GM12878 (cell line): Measurements from ENCODE around the gene XYLB. TPM values are rescaled to one million over a fixed set of nuclear protein-coding genes. Genes with fewer than 3 reads are reported as not detected.

ENCODE experiments used
- ATAC-seq: fragments of 200-7000 bp; cut with Tn5 transposase; 3 replicates; pipeline ENCODE4 v1.9.1; 2020; ENCODE audit warnings: mild to moderate bottlenecking, moderate library complexity
- BruUV-seq: library from RNA; stranded (reverse); fragments of 400-500 nt; replicated peaks from 2 replicates; lab custom pipeline; 2021; lab: Mats Ljungman, UMichigan
- CTCF ChIA-PET: fragments of 300-600 bp; sonication (Branson Sonifier 250); formaldehyde crosslinking; extraction: SDS; loops from one replicate; lab custom pipeline; 2021; ENCODE audit warnings: inconsistent platforms; lab: Yijun Ruan, JAX
- POLR2A ChIA-PET: fragments of 350-600 bp; formaldehyde crosslinking; extraction: SDS; loops from one replicate; lab custom pipeline; 2021; ENCODE audit warnings: inconsistent platforms; lab: Charles Lee
- RAD21 ChIA-PET: fragments of 300-600 bp; sonication (Branson Sonifier 250); formaldehyde crosslinking; loops from one replicate; lab custom pipeline; 2023; ENCODE audit warnings: antibody characterized with exemption; ENCODE audit not compliant: unreplicated experiment; lab: Charles Lee
- SMC1A ChIA-PET: fragments of 300-600 bp; sonication (Branson Sonifier 250); formaldehyde crosslinking; loops from one replicate; lab custom pipeline; 2023; ENCODE audit not compliant: unreplicated experiment, uncharacterized antibody; lab: Charles Lee
- DNase-seq: peaks from one replicate; pipeline ENCODE4 v3.0.0-alpha.2; 2011; ENCODE audit warnings: low read depth, low spot score
- FAIRE-seq: peaks from 3 replicates; lab custom pipeline; 2011; peaks lifted over from hg19 to GRCh38; lab: Jason Lieb, UNC
- H2AFZ ChIP-seq: 2 replicates; pipeline ENCODE4 v1.6.0; 2011; ENCODE audit warnings: low read depth, low read length, control low read depth; ENCODE audit not compliant: control insufficient read depth
- H3K27ac ChIP-seq: 2 replicates; pipeline ENCODE4 v1.5.1; 2011; ENCODE audit warnings: control low read depth; ENCODE audit not compliant: control insufficient read depth, insufficient read depth
- H3K27me3 ChIP-seq, 2 experiments: replicated peaks in 1 of 2; 2 replicates each; pipeline versions ENCODE4 v1.6.0 to v1.6.1; 2011; ENCODE audit warnings: low read length in 1 of 2; ENCODE audit not compliant: control insufficient read depth in 2 of 2, insufficient read depth in 2 of 2
- H3K36me3 ChIP-seq, 2 experiments: 2 replicates each; pipeline ENCODE4 v1.5.1; 2011; ENCODE audit warnings: low read length in 1 of 2; ENCODE audit not compliant: control insufficient read depth in 2 of 2, insufficient read depth in 2 of 2
- H3K4me1 ChIP-seq: 2 replicates; pipeline ENCODE4 v1.6.1; 2011; ENCODE audit warnings: mild to moderate bottlenecking, low read length, moderate library complexity, mixed read lengths; ENCODE audit not compliant: control insufficient read depth, insufficient read depth
- H3K4me2 ChIP-seq: 2 replicates; pipeline ENCODE4 v1.6.0; 2011; ENCODE audit warnings: control low read depth; ENCODE audit not compliant: control insufficient read depth, insufficient read depth
- H3K4me3 ChIP-seq: fragments of 200-600 bp; sonication (generic); 2 replicates; pipeline ENCODE4 v1.5.1; 2016
- H3K79me2 ChIP-seq: 2 replicates; pipeline ENCODE4 v1.6.0; 2011; ENCODE audit warnings: low read length; ENCODE audit not compliant: control insufficient read depth, insufficient read depth
- H3K9ac ChIP-seq: 2 replicates; pipeline ENCODE4 v1.8.0; 2011; ENCODE audit warnings: low read length, control low read depth, mixed read lengths; ENCODE audit not compliant: control insufficient read depth, insufficient read depth
- H3K9me3 ChIP-seq: replicated peaks from 3 replicates; pipeline ENCODE4 v1.5.1; 2011; ENCODE audit warnings: mild to moderate bottlenecking, low read length; ENCODE audit not compliant: control insufficient read depth, insufficient read depth
- H4K20me1 ChIP-seq: 2 replicates; pipeline ENCODE4 v1.6.0; 2011; ENCODE audit not compliant: control insufficient read depth, insufficient read depth
- GATAD2B ChIP-seq: fragments of 450-650 bp; conservative IDR thresholded peaks from 2 replicates; pipeline ENCODE4 v1.6.1; 2017; ENCODE audit warnings: low read depth, mild to moderate bottlenecking, moderate library complexity
- JUND ChIP-seq: IDR thresholded peaks from 2 replicates; pipeline ENCODE4 v1.6.1; 2012; ENCODE audit warnings: low read depth, mild to moderate bottlenecking, low read length, improper control_type of control experiment, moderate library complexity
- RCOR1 ChIP-seq: conservative IDR thresholded peaks from 2 replicates; pipeline ENCODE4 v1.6.1; 2012; ENCODE audit warnings: low read depth, low read length, improper control_type of control experiment
- RELA ChIP-seq: fragments of 450-650 bp; IDR thresholded peaks from 2 replicates; pipeline ENCODE4 v1.8.0; 2014; ENCODE audit warnings: borderline replicate concordance; ENCODE audit not compliant: partially characterized antibody
- RUNX3 ChIP-seq: IDR thresholded peaks from 2 replicates; pipeline ENCODE4 v1.6.1; 2012; ENCODE audit warnings: low read length, inconsistent platforms
- SKIL ChIP-seq: fragments of 450-650 bp; IDR thresholded peaks from 2 replicates; pipeline ENCODE4 v1.6.1; 2017; ENCODE audit warnings: mild to moderate bottlenecking, low read depth, inconsistent platforms; ENCODE audit not compliant: poor library complexity, severe bottlenecking
- STAT3 ChIP-seq: IDR thresholded peaks from 2 replicates; pipeline ENCODE4 v1.6.1; 2011; ENCODE audit warnings: low read depth, low read length, improper control_type of control experiment
- USF1 ChIP-seq: IDR thresholded peaks from 2 replicates; pipeline ENCODE4 v1.6.1; 2011; ENCODE audit warnings: borderline replicate concordance, low read depth, mild to moderate bottlenecking, moderate library complexity, mixed read lengths, low read length; ENCODE audit not compliant: insufficient read depth; ENCODE audit errors: extremely low read length
- ZZZ3 ChIP-seq: IDR thresholded peaks from 2 replicates; pipeline ENCODE4 v1.6.1; 2011; ENCODE audit warnings: low read depth; ENCODE audit not compliant: control insufficient read depth, insufficient read length
- WGBS: methylation state at CpG from one replicate; pipeline ENCODE4 v1.1.6; 2016; ENCODE audit warnings: low lambda C conversion rate; ENCODE audit not compliant: insufficient replicate concordance, insufficient coverage; ENCODE audit errors: missing lambda C conversion rate; 5-methylcytosine and 5-hydroxymethylcytosine counted together
- in situ Hi-C: fragments of 300-500 bp; cut with MboI; formaldehyde crosslinking; loops from 9 replicates; pipeline ENCODE4 v1.14.3; 2018; ENCODE audit warnings: mixed read lengths
- intact Hi-C: fragments of 100-400 bp; cut with micrococcal nuclease; formaldehyde crosslinking; loops from one replicate; pipeline ENCODE4 v1.14.2; 2022; ENCODE audit not compliant: unreplicated experiment
- polyA plus RNA-seq, 11 experiments: library from polyadenylated mRNA; depleted of rRNA in 4 of 11; unstranded in 6 of 11; stranded (reverse) in 5 of 11; fragments of >200 nt; fragmentation: Nextera tagmentation in 4 of 11; fragmentation: Illumina TruSeq in 1 of 11; extraction: Ambion mirVana in 4 of 11; extraction: Trizol in 1 of 11; gene quantifications; 1 replicate in 1 of 11; 2 replicates in 10 of 11; pipeline versions ENCODE4 v1.2.1 to v1.2.3, GENCODE V29; 2011 to 2016; ENCODE audit warnings: inconsistent platforms in 2 of 11, missing spikeins in 2 of 11, low read depth in 1 of 11
- total RNA-seq, 4 experiments: library from RNA; depleted of rRNA in 3 of 4; stranded (reverse); fragments of >200 nt in 3 of 4; fragmentation: Illumina TruSeq in 1 of 4; extraction: Trizol in 1 of 4; gene quantifications; 2 replicates each; pipeline versions ENCODE4 v1.2.1 to v1.2.3, GENCODE V29; 2013 to 2021

The XYLB gene
- total and polyA plus RNA-seq, 10 of the 15 experiments (the other 5 are each of a cell fraction or from before 2014, with no cell fraction given), result 0.60 to 6.1 (median 3.5) TPM

GRCh38 chr3:38374221-38374620 is 27.6 kb downstream of the XYLB start:
- TF ChIP-seq RCOR1 (no peak), RUNX3 (peak; percentile 57; the same call in 1 of the 2 replicates)
- Histone ChIP-seq H3K27ac (no peak overlapping the region), H3K9ac (no peak overlapping the region), H4K20me1 (no peaks in the 10 kb centered on the region), H3K79me2 (no peaks in the 10 kb centered on the region), H3K4me2 (no peak overlapping the region), H3K27me3 (no peaks in the 10 kb centered on the region), H3K36me3 (peaks cover 3 to 4% of the 10 kb centered on the region in 2 experiments; a peak in 3 of 4 replicates), H3K9me3 (no peaks in the 10 kb centered on the region), H3K4me1 (peaks cover 3% of the 10 kb centered on the region; the same call in 1 of the 2 replicates), H3K4me3 (no peak overlapping the region), H2AFZ (no peak overlapping the region)
- ChIA-PET RAD21 (no interaction called here), CTCF (no interaction called here), POLR2A (no interaction called here), SMC1A (no interaction called here)
- no peak for DNase-seq
- BruUV-seq, result no TSS peak
- no peak for FAIRE-seq
- no peak for ATAC-seq
- 77% methylated on average over 9 of the region's 9 CpGs for WGBS
- in situ Hi-C loops, result no loop called here
- intact Hi-C loops, result no loop called here

- CTCF ChIA-PET, result no interaction called here
- H3K9ac ChIP-seq, result no peak overlapping the region
- POLR2A ChIA-PET, result interaction anchor here (0.9 kb wide), 1 partner anchor 20 kb away, joined by 3 read pairs; no protein-coding TSS in a partner anchor
Measured at GRCh38 chr3:38375072-38375471, 28.5 kb downstream of the XYLB start.

More at GRCh38 chr3:38375072-38375471, 28.5 kb downstream of the XYLB start:
- FAIRE-seq (no peak), ATAC-seq (no peak), DNase-seq (no peak)
- Histone ChIP-seq H3K36me3 (peaks cover 4 to 6% of the 10 kb centered on the region in 2 experiments; a peak in 3 of 4 replicates), H3K27me3 (no peaks in the 10 kb centered on the region), H3K4me3 (no peak overlapping the region), H3K9me3 (no peaks in the 10 kb centered on the region), H3K4me1 (peaks cover 3% of the 10 kb centered on the region; the same call in 1 of the 2 replicates), H3K27ac (no peak overlapping the region), H2AFZ (no peak overlapping the region), H3K4me2 (no peak overlapping the region), H3K79me2 (no peaks in the 10 kb centered on the region), H4K20me1 (no peaks in the 10 kb centered on the region)
- in situ Hi-C loops (no loop called here), intact Hi-C loops (no loop called here)
- ChIA-PET SMC1A (no interaction called here), RAD21 (no interaction called here)
- 96% methylated on average over 6 of the region's 6 CpGs for WGBS
- no TSS peak for BruUV-seq
- no peak for TF ChIP-seq RELA
- TF ChIP-seq USF1, result no peak
- no peak for TF ChIP-seq GATAD2B
- TF ChIP-seq RCOR1, result no peak
- TF ChIP-seq ZZZ3, result no peak
- TF ChIP-seq JUND, result no peak
- no peak for TF ChIP-seq STAT3
- no peak for TF ChIP-seq SKIL
- TF ChIP-seq, all 136 proteins: peak for 0
